GM21367 (cell line): ENCODE measurements around the gene LPIN2.
A peak's percentile ranks its signal among the peaks of the same experiment; 100 is the strongest.
"Not testable (repeated sequence)": the region's sequence is repeated elsewhere in the genome, so short reads cannot be mapped to it uniquely, and the experiment has no call there.

ENCODE experiments used
- ATAC-seq: cut with Tn5 transposase; IDR thresholded peaks from one replicate; pipeline ENCODE4 v1.9.1; 2021; ENCODE audit not compliant: unreplicated experiment

Gene LPIN2

GRCh38 chr18:3044931-3045698 is 32.2 kb upstream of the LPIN2 start:
- ATAC-seq: no peak

GRCh38 chr18:3042379-3042778 is 29.4 kb upstream of the LPIN2 start:
- ATAC-seq: no peak

- no peak for ATAC-seq
Measured at GRCh38 chr18:3041843-3042242, 28.9 kb upstream of the LPIN2 start.

- no peak for ATAC-seq
Measured at GRCh38 chr18:3040881-3041280, 27.9 kb upstream of the LPIN2 start.

- no peak for ATAC-seq
Measured at GRCh38 chr18:3040173-3040572, 27.2 kb upstream of the LPIN2 start.

GRCh38 chr18:3037423-3037915 is 24.5 kb upstream of the LPIN2 start:
- ATAC-seq: peak; percentile 99

GRCh38 chr18:3036108-3036507 is 23.2 kb upstream of the LPIN2 start:
- no peak for ATAC-seq

GRCh38 chr18:3035635-3036034 is 22.7 kb upstream of the LPIN2 start:
- no peak for ATAC-seq

GRCh38 chr18:3032721-3033120 is 19.8 kb upstream of the LPIN2 start:
- ATAC-seq: no peak

- no peak for ATAC-seq
Measured at GRCh38 chr18:3029215-3029952, 16.4 kb upstream of the LPIN2 start.

- ATAC-seq: not testable (repeated sequence)
Measured at GRCh38 chr18:3028115-3028514, 15.2 kb upstream of the LPIN2 start.

GRCh38 chr18:3027370-3027891 is 14.5 kb upstream of the LPIN2 start:
- ATAC-seq: no peak

- ATAC-seq: no peak
Measured at GRCh38 chr18:3025544-3025943, 12.6 kb upstream of the LPIN2 start.

GRCh38 chr18:3023603-3024002 is 10.7 kb upstream of the LPIN2 start:
- ATAC-seq: not testable (repeated sequence)

GRCh38 chr18:3016585-3017297 is 3.8 kb upstream of the LPIN2 start:
- ATAC-seq: no peak

- no peak for ATAC-seq
Measured at GRCh38 chr18:3015851-3016250, 2.9 kb upstream of the LPIN2 start.

- ATAC-seq: no peak
Measured at GRCh38 chr18:3015204-3015592, 2.3 kb upstream of the LPIN2 start.

GRCh38 chr18:3014503-3015203 is 1.7 kb upstream of the LPIN2 start:
- no peak for ATAC-seq

GRCh38 chr18:3012136-3013023 is 564 bp downstream of the LPIN2 start:
- no peak for ATAC-seq

GRCh38 chr18:3010086-3010485 is 2.9 kb downstream of the LPIN2 start:
- ATAC-seq: no peak
